Measurements from ENCODE around the gene TAPBP. TPM values are rescaled to one million over a fixed set of nuclear protein-coding genes. Genes with fewer than 3 reads are reported as not detected.
"Not testable (repeated sequence)": the region's sequence is repeated elsewhere in the genome, so short reads cannot be mapped to it uniquely, and the experiment has no call there.

TAPBP gene
- total RNA-seq, 2 experiments from 2014 or later, result 250 to 257 TPM

DNA sequence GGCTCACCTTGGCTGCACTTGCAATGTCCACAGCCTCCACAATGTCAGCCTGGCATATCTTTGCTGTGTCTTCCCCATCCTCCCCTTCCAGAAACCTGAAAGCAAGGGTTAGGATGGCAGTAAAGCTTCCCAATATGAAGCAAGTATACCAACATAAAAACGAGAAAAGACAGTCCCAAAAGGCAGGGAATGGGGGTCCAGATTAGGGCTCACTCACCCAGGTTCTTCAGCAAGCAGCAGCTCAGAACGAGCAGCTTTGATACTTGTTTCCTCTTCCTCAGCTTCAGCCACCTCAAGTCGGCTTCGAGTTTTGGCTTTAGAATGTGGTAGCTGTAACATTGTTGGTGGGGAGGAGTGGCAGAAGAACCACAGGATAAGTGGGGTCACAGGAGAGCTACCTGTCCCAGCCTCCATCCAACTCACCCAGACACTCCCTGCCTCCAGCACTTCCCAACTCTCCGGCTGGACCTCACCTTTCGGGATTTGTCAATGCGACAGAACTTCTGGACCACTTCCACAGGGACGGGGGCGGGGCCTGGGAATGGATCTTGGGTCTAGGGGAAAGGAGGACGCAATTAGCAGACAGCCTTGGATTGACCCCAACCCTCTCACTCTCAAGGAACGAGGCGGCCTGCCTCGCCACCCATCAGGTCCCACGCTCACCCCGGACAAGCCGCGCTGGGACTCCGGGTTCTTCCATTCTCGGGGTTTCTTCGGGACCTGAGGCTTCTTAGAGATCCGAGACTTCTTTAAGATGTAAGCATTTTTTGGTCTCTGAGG lies 25.5 kb downstream of the TAPBP start:
- Mint-ChIP-seq H3K36me3 (peaks cover 22% of the 10 kb centered on the region), H3K27me3 (no peaks in the 10 kb centered on the region), H3K4me3 (peak overlapping the region; percentile 96), H3K4me1 (peaks cover 31% of the 10 kb centered on the region), H3K27ac (peak overlapping the region; percentile 90), H3K9me3 (no peaks in the 10 kb centered on the region)
- peak; percentile 0 for ATAC-seq (ENCODE audit: low read depth)
- POLR2A ChIA-PET, result interaction anchor here (0.8 to 7.3 kb wide), 15 partner anchors 7 to 316 kb away, joined by 3 to 107 read pairs (median 6); partner anchors contain the start of genes B3GALT4, CUTA, RGL2 and RPS18
- no peak for DNase-seq

GRCh38 chr6:33286946-33287914 lies 26.6 kb downstream of the TAPBP start:
- ATAC-seq (ENCODE audit: low read depth), result no peak
- POLR2A ChIA-PET, result interaction anchor here (1.0 to 7.3 kb wide), 6 partner anchors 9 to 25 kb away, joined by 3 to 107 read pairs (median 14); partner anchors contain the start of genes B3GALT4, RGL2, RPS18 and TAPBP
- H3K4me3 Mint-ChIP-seq, result peak overlapping the region; percentile 96
- H3K4me1 Mint-ChIP-seq, result peaks cover 31% of the 10 kb centered on the region
- peaks cover 20% of the 10 kb centered on the region for H3K36me3 Mint-ChIP-seq
- peak overlapping the region; percentile 26 for H3K27ac Mint-ChIP-seq
- no peaks in the 10 kb centered on the region for H3K9me3 Mint-ChIP-seq
- DNase-seq, result no peak
- no peaks in the 10 kb centered on the region for H3K27me3 Mint-ChIP-seq

DNA sequence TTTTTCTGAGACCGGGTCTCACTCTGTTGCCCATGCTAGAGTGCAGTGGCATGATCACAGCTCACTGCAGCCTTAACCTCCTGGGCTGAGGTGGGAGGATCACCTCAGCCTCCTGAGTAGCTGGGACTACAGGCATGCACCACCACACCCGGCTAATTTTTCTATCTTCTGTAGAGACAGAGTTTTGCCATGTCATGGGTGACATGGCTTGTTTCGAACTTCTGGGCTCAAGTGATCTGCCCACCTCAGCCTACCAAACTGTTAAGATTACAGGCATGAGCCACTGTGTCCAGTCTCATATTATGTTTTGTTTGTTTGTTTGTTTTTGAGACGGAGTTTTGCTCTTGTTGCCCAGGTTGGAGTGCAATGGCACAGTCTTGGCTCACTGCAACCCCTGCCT lies 28.7 kb downstream of the TAPBP start:
- not testable (repeated sequence) for H3K27me3 Mint-ChIP-seq; H3K27ac Mint-ChIP-seq; ATAC-seq (ENCODE audit: low read depth); H3K4me3 Mint-ChIP-seq; DNase-seq; H3K9me3 Mint-ChIP-seq
- peaks cover 12% of the 10 kb centered on the region for H3K36me3 Mint-ChIP-seq
- peaks cover 25% of the 10 kb centered on the region for H3K4me1 Mint-ChIP-seq
- POLR2A ChIA-PET, result interaction anchor here (2.1 kb wide), 1 partner anchor 14 kb away, joined by 6 read pairs; the partner anchor contains the start of gene RGL2

- DNase-seq, result peak; percentile 26
- POLR2A ChIA-PET, result interaction anchor here (1.3 kb wide), 1 partner anchor 9 kb away, joined by 6 read pairs; the partner anchor contains the start of genes PFDN6 and WDR46
- peaks cover 25% of the 10 kb centered on the region for H3K4me1 Mint-ChIP-seq
- peak overlapping the region; percentile 54 for H3K27ac Mint-ChIP-seq
- peaks cover 17% of the 10 kb centered on the region for H3K36me3 Mint-ChIP-seq
- no peaks in the 10 kb centered on the region for H3K27me3 Mint-ChIP-seq
- no peak overlapping the region for H3K4me3 Mint-ChIP-seq
- H3K9me3 Mint-ChIP-seq, result no peaks in the 10 kb centered on the region
- ATAC-seq (ENCODE audit: low read depth), result no peak
Observed at GRCh38 chr6:33280539-33280938, 33.3 kb downstream of the TAPBP start.

DNA sequence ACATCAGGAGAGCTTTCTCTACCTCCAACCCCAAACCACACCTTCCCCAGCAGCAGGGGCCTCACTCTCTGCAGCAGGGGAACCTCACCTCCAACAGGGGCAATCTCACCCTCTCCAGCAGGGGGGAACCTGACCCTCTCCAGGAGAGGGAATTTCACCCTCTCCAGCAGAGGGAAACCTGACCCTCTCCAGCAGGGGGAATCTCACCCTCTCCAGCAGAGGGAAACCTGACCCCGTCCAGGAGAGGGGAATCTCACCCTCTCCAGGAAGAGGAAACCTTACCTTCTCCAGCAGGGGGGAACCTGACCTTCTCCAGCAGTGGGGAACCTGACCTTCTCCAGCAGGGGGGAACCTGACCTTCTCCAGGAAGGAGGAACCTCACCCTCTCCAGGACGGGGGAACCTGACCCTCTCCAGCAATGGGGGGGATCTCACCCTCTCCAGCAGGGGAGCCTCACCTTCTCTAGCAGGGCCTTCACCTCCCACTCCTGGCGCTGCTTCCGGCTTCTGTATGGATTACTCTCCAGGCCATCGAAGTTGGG lies 33.8 kb downstream of the TAPBP start:
- Mint-ChIP-seq H3K4me1 (peaks cover 30% of the 10 kb centered on the region), H3K27ac (peak overlapping the region; percentile 64), H3K9me3 (no peaks in the 10 kb centered on the region), H3K27me3 (no peaks in the 10 kb centered on the region), H3K36me3 (peaks cover 20% of the 10 kb centered on the region), H3K4me3 (no peak overlapping the region)
- DNase-seq (no peak), ATAC-seq (ENCODE audit: low read depth) (no peak)
- POLR2A ChIA-PET, result interaction anchor here (1.3 to 4.3 kb wide), 2 partner anchors 9 kb away, joined by 6 to 107 read pairs; partner anchors contain the start of genes PFDN6 and WDR46

DNA sequence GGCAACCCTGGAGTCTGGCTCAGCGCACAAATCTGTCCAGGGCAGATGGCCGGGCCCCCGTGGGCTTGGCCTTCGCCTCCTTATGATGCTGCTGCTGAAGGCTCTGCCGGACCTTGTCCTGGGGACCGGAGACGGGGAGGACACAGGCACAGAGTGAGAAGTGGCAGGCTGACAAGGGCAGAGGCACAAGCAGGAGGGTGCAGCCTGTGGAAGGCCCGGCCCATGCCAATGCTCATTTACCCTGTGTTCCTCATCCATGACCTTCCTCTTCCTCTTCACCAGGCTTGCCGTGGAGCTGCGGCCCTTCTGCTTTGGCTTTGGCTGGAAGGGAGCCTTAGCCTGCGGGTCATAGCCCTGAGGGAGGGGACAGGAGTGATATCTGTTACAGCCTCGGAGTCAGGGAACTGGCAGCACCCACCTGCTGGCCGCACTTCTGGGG lies 34.6 kb downstream of the TAPBP start:
- POLR2A ChIA-PET, result interaction anchor here (2.3 to 4.4 kb wide), 4 partner anchors 10 to 152 kb away, joined by 7 to 107 read pairs (median 54); partner anchors contain the start of genes PFDN6, RGL2 and WDR46
- Mint-ChIP-seq H3K27me3 (no peaks in the 10 kb centered on the region), H3K9me3 (no peaks in the 10 kb centered on the region), H3K27ac (no peak overlapping the region), H3K4me1 (peaks cover 37% of the 10 kb centered on the region), H3K4me3 (no peak overlapping the region), H3K36me3 (peaks cover 26% of the 10 kb centered on the region)
- ATAC-seq (ENCODE audit: low read depth), result no peak
- peak; percentile 30 for DNase-seq

DNA sequence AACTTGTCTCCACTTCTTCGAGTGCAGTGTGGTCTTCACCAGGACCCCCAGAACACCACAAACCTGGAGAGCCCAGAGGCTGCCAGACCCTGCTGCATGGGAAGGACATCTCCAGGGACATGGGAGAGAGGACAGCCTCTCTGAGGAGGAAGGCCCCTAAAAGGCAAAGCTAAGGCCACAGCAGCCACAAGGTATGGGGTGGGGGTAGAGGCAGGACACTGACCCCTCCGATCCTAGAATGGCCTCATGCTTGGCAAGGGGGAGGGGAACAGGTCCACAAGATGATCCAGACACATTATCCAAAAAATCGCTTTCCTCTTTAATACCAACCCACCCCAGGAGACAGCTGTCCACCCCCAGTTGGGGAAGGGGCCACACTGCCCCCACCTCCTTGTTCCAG lies 35.1 kb downstream of the TAPBP start:
- POLR2A ChIA-PET, result interaction anchor here (0.8 to 4.4 kb wide), 8 partner anchors 11 to 152 kb away, joined by 3 to 107 read pairs (median 20); partner anchors contain the start of genes KIFC1, PFDN6, RGL2 and TAPBP
- peak; percentile 21 for DNase-seq
- ATAC-seq (ENCODE audit: low read depth), result no peak
- Mint-ChIP-seq H3K9me3 (no peaks in the 10 kb centered on the region), H3K4me1 (peaks cover 39% of the 10 kb centered on the region), H3K36me3 (peaks cover 28% of the 10 kb centered on the region), H3K4me3 (peak overlapping the region; percentile 97), H3K27me3 (no peaks in the 10 kb centered on the region), H3K27ac (peak overlapping the region; percentile 98)

- H3K36me3 Mint-ChIP-seq, result peaks cover 32% of the 10 kb centered on the region
- no peaks in the 10 kb centered on the region for H3K9me3 Mint-ChIP-seq
- ATAC-seq (ENCODE audit: low read depth) (no peak), DNase-seq (no peak)
- H3K27me3 Mint-ChIP-seq, result no peaks in the 10 kb centered on the region
- POLR2A ChIA-PET, result interaction anchor here (0.8 to 4.4 kb wide), 13 partner anchors 11 to 306 kb away, joined by 3 to 107 read pairs (median 9); partner anchors contain the start of genes CUTA, KIFC1, PFDN6 and RGL2
- H3K27ac Mint-ChIP-seq, result peak overlapping the region; percentile 98
- peaks cover 40% of the 10 kb centered on the region for H3K4me1 Mint-ChIP-seq
- peak overlapping the region; percentile 97 for H3K4me3 Mint-ChIP-seq
Observed at GRCh38 chr6:33278392-33278741, 35.5 kb downstream of the TAPBP start.

DNA sequence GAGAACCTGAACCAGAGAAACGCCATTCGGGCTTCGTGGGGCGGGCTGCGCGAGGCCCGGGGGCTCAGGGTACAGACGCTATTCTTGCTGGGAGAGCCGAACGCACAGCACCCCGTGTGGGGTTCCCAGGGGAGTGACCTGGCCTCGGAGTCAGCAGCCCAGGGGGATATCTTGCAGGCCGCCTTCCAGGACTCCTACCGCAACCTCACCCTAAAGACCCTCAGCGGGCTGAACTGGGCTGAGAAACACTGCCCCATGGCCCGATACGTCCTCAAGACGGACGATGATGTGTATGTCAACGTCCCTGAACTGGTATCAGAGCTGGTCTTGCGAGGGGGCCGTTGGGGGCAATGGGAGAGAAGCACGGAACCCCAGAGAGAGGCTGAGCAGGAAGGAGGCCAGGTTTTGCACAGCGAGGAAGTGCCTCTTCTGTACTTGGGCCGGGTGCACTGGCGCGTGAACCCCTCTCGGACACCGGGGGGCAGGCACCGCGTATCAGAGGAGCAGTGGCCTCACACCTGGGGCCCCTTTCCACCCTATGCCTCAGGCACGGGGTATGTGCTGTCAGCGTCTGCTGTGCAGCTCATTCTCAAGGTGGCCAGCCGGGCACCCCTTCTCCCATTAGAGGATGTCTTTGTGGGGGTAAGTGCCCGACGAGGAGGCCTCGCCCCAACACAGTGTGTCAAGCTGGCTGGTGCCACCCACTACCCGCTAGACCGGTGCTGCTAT lies 36.1 kb downstream of the TAPBP start:
- H3K27me3 Mint-ChIP-seq, result no peaks in the 10 kb centered on the region
- H3K27ac Mint-ChIP-seq, result peak overlapping the region; percentile 98
- peaks cover 44% of the 10 kb centered on the region for H3K4me1 Mint-ChIP-seq
- peaks cover 37% of the 10 kb centered on the region for H3K36me3 Mint-ChIP-seq
- H3K4me3 Mint-ChIP-seq, result peak overlapping the region; percentile 97
- POLR2A ChIA-PET, result interaction anchor here (0.6 to 4.4 kb wide), 26 partner anchors 12 to 309 kb away, joined by 3 to 107 read pairs (median 5); partner anchors contain the start of genes CUTA, HSD17B8, KIFC1 and PFDN6
- peak; percentile 29 for ATAC-seq (ENCODE audit: low read depth)
- peak; percentile 60 for DNase-seq
- no peaks in the 10 kb centered on the region for H3K9me3 Mint-ChIP-seq

DNA sequence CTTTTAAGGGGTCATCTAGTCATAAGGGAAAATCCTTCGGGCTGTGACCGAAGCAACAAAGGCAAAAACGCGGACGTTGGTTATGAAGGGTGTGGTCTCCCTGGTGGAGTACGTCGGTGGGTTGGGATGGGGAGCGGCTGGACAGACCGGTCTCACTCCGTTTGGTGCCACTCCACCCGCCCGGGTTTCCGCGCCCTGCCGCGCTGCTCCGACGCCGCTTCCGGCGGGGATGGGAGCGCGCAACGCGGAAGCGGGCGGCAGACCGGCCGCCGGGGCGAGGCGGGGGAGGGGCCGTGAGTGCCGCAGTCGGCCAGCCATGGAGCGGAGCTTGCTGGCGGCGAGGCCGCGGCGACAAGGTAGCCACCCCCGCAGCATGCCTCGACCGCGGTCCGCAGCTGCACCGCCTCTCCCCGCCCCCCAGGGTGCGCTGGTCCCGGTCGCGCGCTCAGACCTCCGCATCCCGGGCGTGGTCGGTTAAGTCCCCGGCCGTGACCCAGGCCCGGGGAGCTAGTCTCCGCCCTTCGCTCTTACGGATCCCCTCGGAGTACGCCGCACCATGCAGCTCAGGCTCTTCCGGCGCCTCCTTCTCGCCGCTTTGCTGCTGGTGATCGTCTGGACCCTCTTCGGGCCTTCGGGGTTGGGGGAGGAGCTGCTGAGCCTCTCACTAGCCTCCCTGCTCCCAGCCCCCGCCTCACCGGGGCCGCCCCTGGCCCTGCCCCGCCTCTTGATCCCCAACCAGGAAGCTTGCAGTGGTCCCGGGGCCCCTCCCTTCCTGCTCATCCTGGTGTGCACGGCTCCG lies 36.8 kb downstream of the TAPBP start, which contains the start of gene B3GALT4:
Gene B3GALT4 (plus strand): TSS at position 260 of the 799 bp plus-strand sequence. CDS start 297 bp downstream, at position 557.
- ATAC-seq (ENCODE audit: low read depth) (peak; percentile 76), DNase-seq (peak; percentile 86)
- Mint-ChIP-seq H3K27ac (peak within 1 kb of the TSS; percentile 98), H3K27me3 (no peaks in the 10 kb centered on the region), H3K9me3 (no peaks in the 10 kb centered on the region), H3K4me1 (peaks cover 46% of the 10 kb centered on the region), H3K36me3 (peaks cover 41% of the 10 kb centered on the region), H3K4me3 (peak within 1 kb of the TSS; percentile 97)
- POLR2A ChIA-PET, result interaction anchor here (0.5 to 4.4 kb wide), 26 partner anchors 12 to 308 kb away, joined by 3 to 107 read pairs (median 5); partner anchors contain the start of genes CUTA, HSD17B8, KIFC1 and PFDN6

DNA sequence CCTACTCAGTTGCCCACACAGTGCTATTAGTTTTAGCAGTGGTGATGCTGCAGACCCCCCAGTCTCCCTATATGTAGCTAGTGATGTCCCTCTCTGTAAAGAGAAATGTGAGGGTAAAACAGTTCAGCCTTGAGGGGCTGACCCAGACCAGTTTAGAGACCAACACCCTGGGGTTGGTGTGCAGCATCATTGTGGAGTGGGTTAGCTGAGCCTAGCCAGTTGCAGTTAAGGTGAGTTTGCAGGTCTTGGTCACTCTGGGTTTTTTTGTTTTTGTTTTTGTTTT lies 37.4 kb downstream of the TAPBP start:
- DNase-seq (no peak), ATAC-seq (ENCODE audit: low read depth) (no peak)
- peaks cover 41% of the 10 kb centered on the region for H3K36me3 Mint-ChIP-seq
- peaks cover 46% of the 10 kb centered on the region for H3K4me1 Mint-ChIP-seq
- peak overlapping the region; percentile 94 for H3K4me3 Mint-ChIP-seq
- H3K27ac Mint-ChIP-seq, result peak overlapping the region; percentile 89
- H3K27me3 Mint-ChIP-seq, result no peaks in the 10 kb centered on the region
- POLR2A ChIA-PET, result interaction anchor here (0.5 to 4.4 kb wide), 14 partner anchors 13 to 308 kb away, joined by 3 to 107 read pairs (median 9); partner anchors contain the start of genes CUTA, HSD17B8, KIFC1 and PFDN6
- no peaks in the 10 kb centered on the region for H3K9me3 Mint-ChIP-seq

All from activated naive CD8-positive, alpha-beta T cell treated with anti-CD3 and anti-CD28 coated beads, Interleukin-2, amount 10 ng/mL, durations not matched to agents 7 days and 5 days (primary cell).